HG03457 (cell line): ENCODE results near the gene CYBC1.
"Not testable (repeated sequence)": the region's sequence is repeated elsewhere in the genome, so short reads cannot be mapped to it uniquely, and the experiment has no call there.

Experiments
- ATAC-seq: cut with Tn5 transposase; IDR thresholded peaks from one replicate; pipeline ENCODE4 v1.9.1; 2021; ENCODE audit warnings: moderate number of reproducible peaks; ENCODE audit not compliant: unreplicated experiment

CYBC1 gene

DNA sequence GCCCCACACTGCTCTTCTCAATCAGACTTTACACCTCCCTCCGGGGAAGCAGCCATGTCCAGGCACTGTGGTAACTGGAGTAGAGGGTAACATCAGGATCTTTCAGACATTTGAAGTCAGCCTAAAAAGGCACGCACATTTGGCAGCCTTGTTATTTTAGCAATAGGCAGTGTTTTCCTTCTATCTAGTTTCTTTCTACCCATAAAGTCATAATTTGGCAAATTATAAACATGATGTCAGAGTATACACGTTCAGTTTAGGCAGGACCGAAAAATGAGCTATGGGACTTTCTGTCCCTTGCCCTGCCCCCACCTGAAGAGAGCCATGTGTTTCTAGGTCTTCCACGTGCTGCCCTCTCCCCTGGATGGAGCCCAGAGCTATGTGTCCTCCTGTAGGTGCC is 29.1 kb upstream of the CYBC1 start:
- no peak for ATAC-seq

DNA sequence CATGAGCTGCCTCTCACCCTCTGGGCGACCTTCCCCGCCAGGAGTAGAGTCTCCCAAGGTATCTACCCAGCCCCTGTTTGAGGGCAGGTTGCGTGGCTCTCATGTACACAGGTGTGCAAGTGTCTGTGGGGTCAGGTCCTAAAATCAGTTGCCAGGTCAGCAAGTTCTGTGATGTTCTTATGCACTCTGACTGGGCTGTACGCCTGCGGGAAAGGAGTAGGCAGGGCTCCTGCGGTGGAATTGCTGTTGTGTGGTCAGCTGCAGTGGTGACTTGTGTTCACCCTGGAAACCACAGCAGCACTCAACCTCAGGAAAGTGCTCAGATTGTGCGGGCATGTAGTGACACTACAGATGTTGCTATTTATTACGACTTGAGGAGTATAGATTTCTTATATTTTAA is 27.4 kb upstream of the CYBC1 start:
- ATAC-seq, result no peak

DNA sequence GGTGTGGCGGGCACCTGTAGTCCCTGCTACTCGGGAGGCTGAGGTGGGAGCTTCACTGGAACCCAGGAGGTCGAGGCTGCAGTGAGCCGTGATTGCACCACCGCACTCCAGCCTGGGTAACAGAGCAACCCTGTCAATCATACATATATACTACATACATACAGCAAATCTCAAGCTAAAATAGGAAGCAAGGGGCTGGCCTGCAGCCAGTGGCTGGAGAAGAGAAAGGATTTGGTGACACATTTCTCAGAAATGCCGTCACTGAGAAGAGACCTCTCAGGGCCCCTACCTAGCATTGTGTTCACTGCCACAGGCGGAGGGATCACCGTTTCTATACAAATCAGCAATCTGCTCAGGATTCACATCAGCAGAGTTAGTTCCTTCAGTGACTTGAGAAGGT is 24.9 kb upstream of the CYBC1 start:
- ATAC-seq, result no peak

DNA sequence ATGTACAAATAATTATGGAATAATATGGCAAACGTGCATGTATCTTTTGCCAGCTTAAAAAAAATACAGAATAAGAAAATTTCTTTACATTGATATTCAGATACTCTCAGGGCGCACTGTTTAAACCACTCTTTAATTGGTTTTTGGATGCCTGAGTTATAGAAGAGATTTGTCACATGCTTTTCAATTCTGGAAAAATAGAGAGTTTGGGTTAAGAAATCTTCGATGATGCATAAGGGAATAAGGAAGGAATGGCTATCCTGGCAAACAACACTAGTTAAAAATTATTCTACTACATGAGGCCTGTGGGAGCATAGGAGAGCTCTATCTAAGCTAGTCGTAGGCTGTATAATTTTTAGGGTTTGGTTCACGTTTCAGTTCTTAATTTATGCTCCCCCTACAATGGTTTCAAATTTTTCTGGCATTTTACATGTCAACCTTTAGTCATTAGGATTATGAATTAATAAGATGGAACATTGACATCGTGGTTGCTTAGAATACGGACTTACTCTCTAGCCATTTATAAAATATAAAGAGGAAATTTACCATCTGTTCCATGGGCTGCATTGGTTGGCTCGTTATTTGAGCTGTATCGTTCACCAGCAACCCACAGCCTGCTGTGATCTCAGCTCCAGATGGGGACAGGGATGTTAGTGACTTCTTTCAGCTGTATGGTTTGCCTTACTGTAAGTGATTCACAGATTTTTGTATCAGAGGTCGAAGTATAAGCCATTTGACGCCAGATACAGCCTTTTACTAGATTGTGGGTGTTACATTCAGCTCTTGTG is 23.9 kb upstream of the CYBC1 start:
- ATAC-seq, result no peak

DNA sequence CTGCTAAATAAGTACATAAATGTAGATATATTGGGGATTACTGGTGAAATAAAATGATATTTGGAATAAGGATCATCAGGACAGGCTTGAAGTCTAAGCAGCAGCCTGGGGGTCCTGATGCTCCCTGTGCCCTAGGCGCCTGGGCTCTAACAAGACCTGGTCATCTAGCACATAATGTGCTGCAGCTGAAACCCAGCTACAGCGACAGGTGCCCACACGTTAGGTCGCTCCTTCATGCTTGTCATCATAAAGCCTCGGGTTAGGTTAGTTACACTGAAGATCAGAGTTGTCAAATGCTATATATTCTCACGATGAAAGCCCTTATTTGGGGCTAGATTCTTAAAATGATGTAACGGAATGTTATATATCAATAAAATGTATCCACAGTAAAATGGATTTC is 19.5 kb upstream of the CYBC1 start:
- ATAC-seq, result no peak

DNA sequence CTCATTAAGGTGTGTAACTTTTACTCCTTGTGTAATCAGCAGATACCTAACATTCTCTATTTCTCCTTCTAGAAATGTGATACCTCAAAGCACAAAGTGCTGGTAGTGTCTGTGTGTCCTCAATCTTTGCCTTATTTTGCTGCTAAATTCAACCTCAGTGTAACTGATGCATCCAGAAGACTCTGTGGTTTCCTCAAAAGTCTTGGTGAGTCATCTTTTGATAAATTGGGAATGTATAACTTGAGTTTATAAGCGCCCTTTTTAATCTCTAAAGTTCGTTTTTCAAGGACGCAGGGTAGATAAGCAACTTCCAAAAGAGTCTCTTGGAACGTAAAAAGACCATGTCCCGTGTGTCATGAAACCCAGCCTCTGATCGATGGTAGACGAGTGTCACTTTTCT is 18.1 kb upstream of the CYBC1 start:
- ATAC-seq, result no peak

DNA sequence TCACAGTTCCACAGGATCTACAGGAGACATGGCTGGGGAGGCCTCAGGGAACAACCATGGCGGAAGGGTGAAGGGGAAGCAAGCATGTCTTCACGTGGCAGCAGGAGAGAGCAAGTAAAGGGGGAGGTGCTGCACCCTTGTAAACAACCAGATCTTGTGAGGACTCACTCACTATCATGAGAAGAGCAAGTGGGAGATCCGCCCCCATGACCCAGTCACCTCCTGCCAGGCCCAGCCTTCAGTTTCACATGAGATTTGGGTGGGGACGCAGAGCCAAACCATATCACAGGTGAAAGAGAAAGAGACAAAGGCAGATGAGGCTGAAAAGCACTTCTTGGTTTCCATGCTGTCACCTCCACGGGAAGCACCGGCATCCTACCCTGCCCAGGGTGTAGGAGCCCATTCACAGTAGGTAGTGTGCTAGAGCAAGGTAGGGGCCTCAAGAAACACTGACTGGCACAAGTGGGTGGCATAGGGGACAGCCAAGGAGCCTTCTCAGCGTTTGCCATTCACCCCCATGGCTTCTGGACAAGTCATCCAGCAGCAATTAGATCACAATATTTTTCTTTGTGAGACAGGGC is 14.6 kb upstream of the CYBC1 start:
- ATAC-seq, result no peak

DNA sequence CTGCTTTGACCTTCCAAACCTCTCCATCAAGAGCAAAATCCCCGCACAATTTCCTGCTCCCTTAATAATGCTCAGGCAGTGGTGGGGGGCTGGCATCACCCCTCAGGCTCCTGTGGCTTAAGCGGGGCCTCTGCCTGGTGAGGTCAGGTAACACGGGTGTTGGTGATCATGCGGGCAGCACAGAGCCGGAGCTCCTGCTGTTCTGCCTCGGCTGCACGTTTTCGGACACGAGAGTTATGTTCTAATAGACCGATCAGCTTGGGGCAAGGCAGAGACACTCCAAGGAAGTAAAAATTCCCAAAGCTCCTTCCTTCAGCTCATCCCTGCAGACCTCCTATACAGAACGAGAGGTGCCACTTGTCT is 14.0 kb upstream of the CYBC1 start:
- no peak for ATAC-seq

DNA sequence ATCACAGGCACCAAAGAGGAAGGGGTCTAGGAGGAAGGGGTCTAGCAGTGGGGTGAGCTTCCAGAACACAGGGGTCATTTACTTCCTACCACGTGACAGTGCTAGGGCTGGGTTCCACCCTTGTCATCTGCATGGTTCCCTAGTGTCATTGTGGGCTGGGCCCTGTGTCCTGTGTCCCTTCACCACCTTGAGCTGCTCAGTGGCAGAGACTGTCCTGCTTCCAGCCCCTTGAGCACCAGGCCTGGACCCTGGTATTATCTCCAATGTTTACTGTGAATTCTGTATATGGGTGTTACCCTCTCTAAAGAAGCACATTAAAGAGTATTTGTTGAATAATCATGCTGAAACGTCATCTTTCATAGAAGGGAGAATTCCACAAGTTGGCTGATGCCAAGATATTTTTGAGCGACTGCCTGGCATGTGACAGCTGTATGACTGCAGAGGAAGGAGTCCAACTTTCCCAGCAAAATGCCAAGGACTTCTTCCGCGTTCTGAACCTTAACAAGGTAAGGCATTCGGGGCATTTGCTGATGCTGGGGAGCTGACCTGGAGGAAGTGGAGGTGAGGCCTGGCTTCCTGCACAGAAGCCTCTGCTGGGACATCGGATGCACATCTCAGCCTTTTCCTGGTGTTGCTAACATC is 13.5 kb upstream of the CYBC1 start:
- no peak for ATAC-seq

DNA sequence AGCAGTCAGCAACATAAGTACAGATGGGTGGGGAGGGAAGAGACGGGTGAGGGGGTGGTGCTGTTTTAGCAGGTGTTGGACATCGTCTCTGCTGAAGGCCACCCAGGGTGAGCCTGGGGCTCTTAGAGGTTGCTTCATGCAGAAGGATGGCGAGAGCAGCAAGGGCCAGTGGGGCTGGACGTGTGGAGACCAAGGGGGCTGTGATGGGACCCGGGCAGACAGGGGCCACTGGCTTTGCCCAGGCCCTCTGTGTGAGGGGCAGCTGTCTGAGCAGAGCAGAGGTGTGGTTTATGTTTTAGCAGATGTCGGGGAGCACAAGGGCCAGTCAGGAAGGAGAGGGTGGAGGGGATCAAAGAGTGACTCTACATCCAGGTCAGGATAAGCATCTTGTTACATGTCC is 12.8 kb upstream of the CYBC1 start:
- ATAC-seq, result no peak

DNA sequence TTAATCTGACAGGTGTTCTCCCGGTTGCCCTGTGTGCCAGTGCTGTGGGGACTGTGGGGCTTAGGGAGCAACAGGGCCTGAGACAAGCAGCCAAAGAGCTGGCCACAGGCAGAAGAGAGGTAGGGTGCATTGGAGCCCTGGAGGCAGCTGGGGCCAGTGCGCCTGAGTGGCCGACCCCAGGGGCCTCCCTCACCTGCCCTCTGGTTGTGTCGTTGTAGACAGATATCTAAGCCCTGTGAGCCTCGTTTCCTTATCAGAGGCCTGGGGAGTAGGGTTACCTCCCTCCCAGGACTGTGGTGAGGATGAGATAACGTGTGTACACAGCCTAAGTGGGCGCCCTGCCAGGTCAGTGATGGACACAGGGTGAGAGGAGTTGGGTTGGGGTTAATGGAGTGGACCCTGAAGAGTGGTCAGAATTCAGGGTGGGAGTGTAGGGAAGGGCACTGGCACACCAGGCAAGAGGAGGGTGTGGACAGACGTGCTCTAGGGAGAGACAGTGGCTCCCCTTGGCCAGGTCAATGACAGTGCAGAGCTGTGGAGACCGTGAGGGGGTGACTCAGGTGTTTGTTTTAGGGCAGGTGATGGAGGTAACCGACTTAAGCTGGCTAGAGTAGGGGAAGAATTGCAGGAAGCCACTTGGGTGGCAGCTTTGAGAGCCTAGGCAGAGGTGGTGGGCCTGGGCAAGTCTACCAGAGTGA is 11.4 kb upstream of the CYBC1 start:
- ATAC-seq, result no peak

DNA sequence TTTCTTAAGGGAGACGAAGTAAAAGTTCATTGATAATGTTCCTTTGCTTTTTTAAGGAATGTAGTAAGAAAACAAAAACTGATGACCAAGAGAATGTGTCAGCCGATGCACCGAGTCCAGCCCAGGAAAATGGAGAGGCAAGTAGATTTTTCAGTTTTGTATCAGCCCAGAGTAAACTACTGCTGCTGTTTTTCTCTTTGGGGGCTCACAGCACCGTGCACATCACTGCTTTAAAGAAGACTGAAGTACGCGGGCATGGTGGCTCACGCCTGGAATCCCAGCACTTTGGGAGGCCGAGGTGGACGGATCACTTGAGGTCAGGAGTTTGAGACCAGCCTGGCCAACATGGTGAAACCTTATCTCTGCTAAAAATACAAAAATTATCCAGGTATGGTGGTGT is 9.4 kb upstream of the CYBC1 start:
- not testable (repeated sequence) for ATAC-seq

DNA sequence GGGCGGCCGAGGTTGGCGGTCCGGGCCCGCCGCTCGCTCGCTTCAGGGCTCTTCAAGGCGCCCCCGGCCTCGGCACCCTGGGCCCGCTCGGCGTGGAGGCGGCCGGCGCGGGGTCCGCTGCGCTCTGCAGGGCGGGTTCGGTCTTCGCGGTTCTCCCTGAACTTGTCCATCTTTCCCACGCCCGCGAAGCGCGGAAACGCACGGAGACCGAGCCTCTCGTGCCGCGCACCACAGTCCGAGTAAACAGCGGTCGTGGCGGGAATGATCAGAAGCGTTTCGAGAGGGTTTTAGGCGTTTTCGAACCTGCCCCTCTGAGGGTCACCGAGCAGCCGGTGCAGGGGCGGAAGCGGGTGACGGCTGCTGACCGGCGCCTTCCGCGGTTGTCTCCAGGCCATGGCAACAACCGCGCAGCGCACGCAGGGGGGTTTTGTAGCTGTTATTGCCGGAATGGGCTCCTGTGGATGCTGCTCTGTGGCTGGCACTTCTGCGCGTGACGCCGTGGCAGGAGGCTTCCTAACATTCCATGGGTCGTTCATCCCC is 8.4 kb upstream of the CYBC1 start:
- ATAC-seq, result no peak

DNA sequence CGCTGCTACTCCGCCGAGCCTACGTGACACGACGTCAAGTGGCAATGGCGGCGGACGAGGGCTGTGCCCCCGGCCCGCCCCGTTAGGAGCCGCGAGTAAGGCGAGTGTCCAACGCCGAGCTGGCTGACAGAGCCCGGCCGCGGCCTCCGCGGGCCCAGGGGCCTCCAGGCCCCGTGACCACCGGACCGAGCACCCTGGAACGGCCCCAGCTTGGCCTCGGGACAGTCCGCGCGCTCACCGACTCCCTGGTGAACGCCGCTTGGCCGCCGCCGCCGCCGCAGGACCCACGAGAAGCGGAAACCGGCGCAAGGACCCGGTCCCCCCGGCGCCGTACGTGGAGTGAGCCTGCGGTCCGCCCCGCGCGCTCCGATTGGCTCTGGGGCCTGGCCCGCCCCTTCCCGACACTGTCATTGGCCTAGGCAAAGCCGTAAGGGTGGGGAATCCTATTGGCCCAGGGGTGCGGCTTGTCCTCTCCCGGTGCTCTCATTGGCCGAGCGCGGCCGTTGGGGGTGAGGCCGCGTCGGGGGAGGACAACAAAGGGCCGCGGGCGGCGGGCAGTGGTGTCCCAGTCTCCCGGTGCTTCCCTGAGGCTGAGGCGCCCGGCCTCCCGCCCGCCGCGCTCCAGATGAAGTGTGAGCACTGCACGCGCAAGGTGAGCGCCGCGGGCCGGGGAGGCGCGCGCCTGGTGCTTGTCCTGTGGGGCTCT is 7.8 kb upstream of the CYBC1 start, which contains the start of gene NARF:
Gene NARF (plus strand): TSS at position 563 of the 706 bp plus-strand sequence. CDS start 63 bp downstream, at position 626.
- ATAC-seq, result peak; percentile 77

DNA sequence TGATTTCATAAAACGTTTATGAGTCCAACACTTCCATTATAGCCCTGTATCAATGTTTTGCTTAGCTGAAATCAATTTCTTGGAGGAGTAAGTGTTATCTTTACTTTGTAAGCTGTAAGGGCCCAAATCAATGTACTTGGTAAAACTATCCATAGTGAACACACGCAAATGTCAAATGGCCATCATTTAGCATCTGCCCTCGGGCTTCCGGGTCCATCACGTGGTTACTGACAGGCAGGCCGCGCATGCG is 7.3 kb upstream of the CYBC1 start:
- ATAC-seq, result no peak

DNA sequence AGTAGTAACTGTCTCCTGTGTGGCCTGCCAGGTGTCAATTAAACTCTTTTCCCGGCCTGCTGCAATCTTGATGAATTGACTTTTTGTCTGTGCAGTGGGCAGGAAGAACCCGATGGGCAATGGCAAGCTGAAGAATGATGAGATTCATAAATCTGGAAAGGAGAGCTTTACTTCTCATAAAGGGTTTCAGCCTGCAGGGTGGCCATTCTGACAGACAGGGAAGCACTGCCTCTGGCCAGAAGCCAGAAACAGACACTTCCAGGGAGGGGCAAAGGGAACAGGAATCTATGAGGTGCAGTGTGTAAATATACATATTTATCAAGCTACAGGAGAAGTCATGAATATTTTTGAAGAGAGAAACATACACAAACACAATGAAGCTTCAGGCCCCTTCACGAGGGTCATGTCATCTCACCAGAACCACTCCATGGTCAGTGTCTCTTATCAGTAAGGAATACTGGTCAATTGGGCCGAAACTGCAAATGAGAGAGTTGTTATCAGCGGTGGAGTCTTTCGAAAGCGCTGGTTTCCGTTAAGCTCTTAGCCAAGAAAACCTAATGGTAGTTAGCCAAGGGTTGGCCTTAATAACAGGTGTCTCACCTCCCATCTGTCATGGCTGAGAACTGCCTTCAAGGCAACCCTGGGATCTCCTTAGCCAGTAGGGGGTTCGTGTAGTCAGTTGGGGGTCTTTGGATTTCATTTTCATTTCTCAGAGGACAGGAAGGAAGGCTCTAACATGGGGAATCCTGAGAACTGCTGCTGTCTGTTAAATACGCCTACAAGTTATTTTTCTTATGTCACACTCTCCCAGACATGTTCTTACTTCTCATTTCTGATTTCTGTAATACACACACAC is 6.7 kb upstream of the CYBC1 start:
- ATAC-seq, result peak; percentile 0

DNA sequence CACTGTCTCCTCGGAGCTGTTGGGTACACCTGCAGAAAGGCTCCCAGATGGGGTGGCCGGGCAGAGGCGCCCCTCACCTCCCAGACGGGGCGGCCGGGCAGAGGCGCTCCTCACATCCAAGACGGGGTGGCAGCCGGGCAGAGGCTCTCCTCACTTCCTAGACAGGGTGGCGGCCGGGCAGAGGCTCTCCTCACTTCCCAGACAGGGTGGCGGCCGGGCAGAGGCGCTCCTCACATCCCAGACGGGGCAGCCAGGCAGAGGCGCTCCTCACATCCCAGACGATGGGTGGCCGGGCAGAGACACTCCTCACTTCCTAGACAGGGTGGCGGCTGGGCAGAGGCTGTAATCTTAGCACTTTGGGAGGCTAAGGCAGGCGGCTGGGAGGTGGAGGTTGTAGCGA is 3.2 kb upstream of the CYBC1 start:
- ATAC-seq, result not testable (repeated sequence)

DNA sequence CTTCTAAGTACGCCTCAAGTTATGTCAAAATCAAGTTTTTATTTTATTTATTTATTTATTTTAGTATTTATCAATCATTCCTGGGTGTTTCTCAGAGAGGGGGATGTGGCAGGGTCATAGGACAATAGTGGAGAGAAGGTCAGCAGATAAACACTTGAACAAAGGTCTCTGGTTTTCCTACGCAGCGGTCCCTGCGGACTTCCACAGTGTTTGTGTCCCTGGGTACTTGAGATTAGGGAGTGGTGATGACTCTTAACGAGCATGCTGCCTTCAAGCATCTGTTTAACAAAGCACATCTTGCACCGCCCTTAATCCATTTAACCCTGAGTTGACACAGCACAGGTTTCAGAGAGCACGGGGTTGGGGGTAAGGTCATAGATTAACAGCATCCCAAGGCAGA is 2.6 kb upstream of the CYBC1 start:
- not testable (repeated sequence) for ATAC-seq

DNA sequence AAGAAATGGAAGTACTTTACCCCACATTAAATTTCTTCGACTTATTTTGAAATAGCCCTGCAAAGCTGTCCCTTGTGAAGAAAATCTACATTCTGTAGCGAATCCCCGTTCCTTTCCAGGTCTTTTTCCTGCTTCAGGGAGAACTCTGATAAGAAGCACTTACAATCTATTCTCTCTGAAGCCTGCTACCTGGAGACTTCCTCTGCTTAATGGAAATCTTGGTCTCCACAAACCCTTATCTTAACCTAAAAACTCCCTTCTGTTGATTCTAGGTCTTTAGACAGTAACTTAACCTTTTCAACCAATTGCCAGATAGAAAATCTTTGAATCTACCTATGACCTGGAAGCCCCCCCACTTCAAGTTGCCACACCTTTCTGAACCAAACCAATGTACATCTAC is 1.6 kb upstream of the CYBC1 start:
- ATAC-seq, result no peak

DNA sequence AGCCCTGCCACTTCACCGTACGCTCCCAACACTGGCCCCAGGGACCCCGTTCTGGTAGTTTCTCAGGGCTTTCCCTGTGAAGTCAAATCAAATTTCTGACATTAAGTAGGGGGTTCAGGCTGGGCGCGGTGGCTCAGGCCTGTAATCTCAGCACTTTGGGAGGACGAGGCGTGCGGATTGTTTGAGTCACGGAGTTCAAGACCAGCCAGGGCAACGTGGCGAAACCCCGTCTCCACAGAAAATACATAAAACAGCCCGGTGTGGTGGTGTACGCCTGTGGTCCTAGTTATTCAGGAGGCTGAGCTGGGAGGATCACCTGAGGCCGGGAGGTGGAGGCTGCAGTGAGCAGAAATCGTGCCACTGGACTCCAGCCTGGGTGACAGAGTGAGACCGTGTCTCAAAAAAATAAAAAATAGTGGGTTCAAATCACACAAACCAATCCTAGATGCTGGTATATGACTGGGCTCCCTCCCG is 632 bp downstream of the CYBC1 start:
- peak; percentile 10 for ATAC-seq
